ENCODE data around the gene TES. TPM values are rescaled to one million over a fixed set of nuclear protein-coding genes. Genes with fewer than 3 reads are reported as not detected.
A peak's percentile ranks its signal among the peaks of the same experiment; 100 is the strongest.

TES gene
- total RNA-seq, 1 experiment from 2014 or later = 207 TPM

GRCh38 chr7:116209561-116210070 lies 723 bp upstream of the TES start:
- H3K9me3 Mint-ChIP-seq (ENCODE audit: unreplicated experiment) = no peaks in the 10 kb centered on the region
- Histone ChIP-seq H3K4me3 (ENCODE audit: low read depth, low read length) (peak overlapping the region; percentile 95; the same call in 1 of the 2 replicates), H3K27me3 (replicated peaks; ENCODE audit: control insufficient read depth, insufficient read depth, low read length) (no peaks in the 10 kb centered on the region), H3K9me3 (no peaks in the 10 kb centered on the region), H3K36me3 (ENCODE audit: control insufficient read depth, insufficient read depth, low read length) (no peaks in the 10 kb centered on the region), H3K4me1 (peaks cover 17% of the 10 kb centered on the region)
- no peak for DNase-seq
- intact Hi-C loops (cut with micrococcal nuclease; ENCODE audit: unreplicated experiment) = loop anchor here (2.0 kb wide), 3 partner anchors 71 to 653 kb away; partner anchors contain the start of gene CAPZA2
- H3K27ac Mint-ChIP-seq (ENCODE audit: unreplicated experiment) = peak overlapping the region; percentile 99
- peak overlapping the region; percentile 97 for H3K4me3 Mint-ChIP-seq (ENCODE audit: unreplicated experiment)
- no peak for TF ChIP-seq CTCF (IDR thresholded peaks at IDR 0.05; ENCODE audit: insufficient read depth in 1 of 2, low read depth in 1 of 2, low read length in 1 of 2, severe bottlenecking in 1 of 2, unreplicated experiment in 1 of 2)
- ChIA-PET CTCF (interaction anchor here (1.0 to 2.0 kb wide), 4 partner anchors 12 to 385 kb away, joined by 3 to 16 read pairs (median 4); no protein-coding TSS in a partner anchor), POLR2A (interaction anchor here (0.6 to 1.3 kb wide), 2 partner anchors 9 to 30 kb away, joined by 5 to 11 read pairs; no protein-coding TSS in a partner anchor)
- BruUV-seq (replicated peaks) = no TSS peak
- peaks cover 26% of the 10 kb centered on the region for H3K36me3 Mint-ChIP-seq (ENCODE audit: insufficient read depth, unreplicated experiment)
- H3K4me1 Mint-ChIP-seq (ENCODE audit: low read depth, unreplicated experiment) = peaks cover 21% of the 10 kb centered on the region
- H3K27me3 Mint-ChIP-seq (ENCODE audit: insufficient read depth, unreplicated experiment) = no peaks in the 10 kb centered on the region

DNA sequence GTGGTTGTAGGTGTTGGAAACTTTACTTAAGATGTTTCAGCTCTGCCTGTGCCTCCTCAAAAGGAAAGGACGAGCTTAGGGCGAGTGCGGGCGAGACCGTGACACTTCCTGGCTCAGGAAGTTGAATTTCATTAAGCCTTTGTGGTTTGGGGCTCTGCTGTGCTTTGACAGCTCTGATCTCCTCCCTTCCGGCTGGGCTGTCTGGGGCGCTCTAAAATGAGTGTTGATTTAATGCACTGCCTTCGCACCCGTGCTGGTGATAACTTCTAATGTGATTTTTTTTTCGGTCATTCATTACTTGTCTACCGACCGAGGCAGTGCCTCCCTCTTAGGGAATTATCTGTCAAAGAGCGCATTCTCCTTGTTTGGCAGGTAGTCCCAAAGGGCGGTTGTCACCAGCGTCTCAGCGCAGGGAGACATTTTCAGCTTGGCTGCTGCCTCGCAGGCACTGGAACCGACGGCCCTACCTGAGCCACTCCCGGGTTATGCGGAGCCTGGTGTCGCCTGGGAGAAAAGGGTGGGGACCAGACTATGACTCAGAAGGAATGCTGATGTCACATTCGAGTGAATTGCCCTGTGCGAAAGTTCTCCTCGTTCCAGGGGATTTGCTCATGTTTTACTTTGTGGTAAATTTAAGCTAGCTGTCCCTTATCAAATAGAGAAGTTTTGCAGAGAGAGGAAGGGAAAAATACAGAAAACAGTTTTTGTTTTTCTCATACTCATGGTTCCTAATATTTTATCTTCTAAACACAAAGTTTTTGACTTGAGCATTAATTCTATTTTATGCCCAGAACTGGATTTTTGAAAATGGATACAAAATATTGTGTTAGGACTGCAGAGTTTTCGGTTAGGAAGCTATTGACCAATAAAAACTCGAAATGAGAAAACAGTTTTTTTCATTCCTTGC lies 920 bp downstream of the TES start:
- no peaks in the 10 kb centered on the region for H3K27me3 ChIP-seq (replicated peaks; ENCODE audit: control insufficient read depth, insufficient read depth, low read length)
- peaks cover 31% of the 10 kb centered on the region for H3K36me3 Mint-ChIP-seq (ENCODE audit: insufficient read depth, unreplicated experiment)
- H3K4me3 Mint-ChIP-seq (ENCODE audit: unreplicated experiment) = peak overlapping the region; percentile 97
- H3K9me3 ChIP-seq = no peaks in the 10 kb centered on the region
- POLR2A ChIA-PET = interaction anchor here (0.6 to 1.3 kb wide), 8 partner anchors 11 to 246 kb away, joined by 3 to 11 read pairs (median 3); no protein-coding TSS in a partner anchor
- peaks cover 17% of the 10 kb centered on the region for H3K4me1 ChIP-seq
- no peaks in the 10 kb centered on the region for H3K36me3 ChIP-seq (ENCODE audit: control insufficient read depth, insufficient read depth, low read length)
- intact Hi-C loops (cut with micrococcal nuclease; ENCODE audit: unreplicated experiment) = loop anchor here (1.0 to 2.0 kb wide), 4 partner anchors 31 to 652 kb away; partner anchors contain the start of gene CAPZA2
- H3K27me3 Mint-ChIP-seq (ENCODE audit: insufficient read depth, unreplicated experiment) = no peaks in the 10 kb centered on the region
- H3K4me1 Mint-ChIP-seq (ENCODE audit: low read depth, unreplicated experiment) = peaks cover 26% of the 10 kb centered on the region
- CTCF ChIA-PET = interaction anchor here (2.0 kb wide), 1 partner anchor 31 kb away, joined by 16 read pairs; no protein-coding TSS in a partner anchor
- DNase-seq = peak; percentile 93 to 95
- H3K9me3 Mint-ChIP-seq (ENCODE audit: unreplicated experiment) = no peaks in the 10 kb centered on the region
- TSS peak; percentile 99 for BruUV-seq (replicated peaks)
- TF ChIP-seq CTCF (IDR thresholded peaks at IDR 0.05; ENCODE audit: insufficient read depth in 1 of 2, low read depth in 1 of 2, low read length in 1 of 2, severe bottlenecking in 1 of 2, unreplicated experiment in 1 of 2) = no peak
- peak overlapping the region; percentile 95 for H3K4me3 ChIP-seq (ENCODE audit: low read depth, low read length)
- peak overlapping the region; percentile 99 for H3K27ac Mint-ChIP-seq (ENCODE audit: unreplicated experiment)

DNA sequence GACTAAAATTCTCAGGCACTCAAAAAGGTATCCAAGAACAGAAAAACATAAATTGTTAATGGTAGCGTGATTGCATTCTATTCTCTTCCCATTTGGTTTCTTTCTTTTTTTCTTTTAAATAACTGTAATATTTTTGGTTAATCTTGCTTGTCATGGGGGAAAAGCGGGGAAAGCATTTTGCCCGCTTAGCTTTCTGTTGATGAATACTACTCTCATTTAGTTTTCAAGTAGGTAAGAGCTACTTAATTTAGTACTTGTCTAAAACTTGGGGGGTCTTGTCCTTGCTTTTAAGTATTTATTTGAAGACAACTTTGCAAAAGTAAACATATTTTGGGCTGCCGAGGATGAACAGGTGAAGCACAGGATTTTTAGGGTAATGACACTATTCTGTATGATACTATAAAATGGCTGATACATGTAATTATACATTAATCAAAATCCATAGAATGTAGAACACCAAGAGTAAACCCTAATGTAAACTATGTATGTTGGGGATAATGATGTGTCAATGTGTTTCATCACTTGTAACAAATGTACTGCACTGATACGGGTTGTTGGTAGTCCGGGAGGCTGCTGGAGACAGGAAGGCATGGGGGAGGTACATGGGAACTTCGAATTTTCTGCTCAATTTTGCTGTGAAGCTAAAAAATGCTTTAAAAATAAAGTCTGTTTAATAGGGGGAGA lies 1.7 kb downstream of the TES start:
- H3K27me3 ChIP-seq (replicated peaks; ENCODE audit: control insufficient read depth, insufficient read depth, low read length) = no peaks in the 10 kb centered on the region
- Mint-ChIP-seq H3K36me3 (ENCODE audit: insufficient read depth, unreplicated experiment) (peaks cover 34% of the 10 kb centered on the region), H3K27me3 (ENCODE audit: insufficient read depth, unreplicated experiment) (no peaks in the 10 kb centered on the region), H3K4me3 (ENCODE audit: unreplicated experiment) (peak overlapping the region; percentile 97), H3K27ac (ENCODE audit: unreplicated experiment) (peak overlapping the region; percentile 99), H3K4me1 (ENCODE audit: low read depth, unreplicated experiment) (peaks cover 29% of the 10 kb centered on the region), H3K9me3 (ENCODE audit: unreplicated experiment) (no peaks in the 10 kb centered on the region)
- peaks cover 25% of the 10 kb centered on the region for H3K4me1 ChIP-seq
- TSS peak; percentile 24 for BruUV-seq (replicated peaks)
- H3K4me3 ChIP-seq (ENCODE audit: low read depth, low read length) = peak overlapping the region; percentile 95
- DNase-seq = peak in 1 of 2 experiments; percentile 21
- TF ChIP-seq CTCF (IDR thresholded peaks at IDR 0.05; ENCODE audit: insufficient read depth in 1 of 2, low read depth in 1 of 2, low read length in 1 of 2, severe bottlenecking in 1 of 2, unreplicated experiment in 1 of 2) = no peak
- CTCF ChIA-PET = no interaction called here
- intact Hi-C loops (cut with micrococcal nuclease; ENCODE audit: unreplicated experiment) = loop anchor here (1.0 to 2.0 kb wide), 4 partner anchors 32 to 651 kb away; partner anchors contain the start of gene CAPZA2
- H3K9me3 ChIP-seq = no peaks in the 10 kb centered on the region
- POLR2A ChIA-PET = interaction anchor here (0.6 to 1.2 kb wide), 6 partner anchors 12 to 247 kb away, joined by 3 to 6 read pairs (median 3); no protein-coding TSS in a partner anchor
- no peaks in the 10 kb centered on the region for H3K36me3 ChIP-seq (ENCODE audit: control insufficient read depth, insufficient read depth, low read length)
